BLaER1 (cell line): ENCODE measurements around the gene CALML6.
"Not testable (repeated sequence)": the region's sequence is repeated elsewhere in the genome, so short reads cannot be mapped to it uniquely, and the experiment has no call there.

Experiments used
- H3K27ac ChIP-seq: shearing (Covaris generic); formaldehyde crosslinking; 2 replicates; pipeline ENCODE4 v1.8.1; 2022
- H3K27me3 ChIP-seq: shearing (Covaris generic); formaldehyde crosslinking; 2 replicates; pipeline ENCODE4 v1.8.1; 2022
- H3K36me3 ChIP-seq: shearing (Covaris generic); formaldehyde crosslinking; 2 replicates; pipeline ENCODE4 v1.8.1; 2022
- H3K4me1 ChIP-seq: shearing (Covaris generic); formaldehyde crosslinking; 2 replicates; pipeline ENCODE4 v1.8.1; 2022
- H3K4me2 ChIP-seq: shearing (Covaris generic); formaldehyde crosslinking; 2 replicates; pipeline ENCODE4 v1.8.1; 2022
- H3K4me3 ChIP-seq: shearing (Covaris generic); formaldehyde crosslinking; 2 replicates; pipeline ENCODE4 v1.8.1; 2022
- H3K9ac ChIP-seq: shearing (Covaris generic); formaldehyde crosslinking; 2 replicates; pipeline ENCODE4 v1.8.1; 2022
- H3K9me3 ChIP-seq: shearing (Covaris generic); formaldehyde crosslinking; 2 replicates; pipeline ENCODE4 v1.8.1; 2022
- H4K20me1 ChIP-seq: shearing (Covaris generic); formaldehyde crosslinking; 2 replicates; pipeline ENCODE4 v1.8.1; 2022
- Cebpa-rat ChIP-seq: shearing (Covaris generic); IDR thresholded peaks from 2 replicates; pipeline ENCODE4 v1.8.1; 2022

The CALML6 gene

GRCh38 chr1:1929102-1929638 lies 14.1 kb downstream of the CALML6 start:
- no peak overlapping the region for H3K27ac ChIP-seq
- no peak overlapping the region for H3K9ac ChIP-seq
- H3K9me3 ChIP-seq, result peaks cover 9% of the 10 kb centered on the region
- TF ChIP-seq Cebpa-rat, result no peak
- H3K4me3 ChIP-seq, result no peak overlapping the region
- no peaks in the 10 kb centered on the region for H4K20me1 ChIP-seq
- H3K4me1 ChIP-seq, result peaks cover 63% of the 10 kb centered on the region
- H3K27me3 ChIP-seq, result no peaks in the 10 kb centered on the region; the same call in 1 of the 2 replicates
- peak overlapping the region; percentile 89 for H3K4me2 ChIP-seq
- no peaks in the 10 kb centered on the region for H3K36me3 ChIP-seq

GRCh38 chr1:1929639-1930545 lies 14.8 kb downstream of the CALML6 start:
- peaks cover 16% of the 10 kb centered on the region for H3K9me3 ChIP-seq
- no peaks in the 10 kb centered on the region; the same call in 1 of the 2 replicates for H3K27me3 ChIP-seq
- H4K20me1 ChIP-seq, result no peaks in the 10 kb centered on the region
- no peak overlapping the region for H3K4me3 ChIP-seq
- H3K4me2 ChIP-seq, result peak overlapping the region; percentile 48
- no peak overlapping the region for H3K27ac ChIP-seq
- H3K9ac ChIP-seq, result no peak overlapping the region
- no peak for TF ChIP-seq Cebpa-rat
- peaks cover 56% of the 10 kb centered on the region for H3K4me1 ChIP-seq
- no peaks in the 10 kb centered on the region for H3K36me3 ChIP-seq

DNA sequence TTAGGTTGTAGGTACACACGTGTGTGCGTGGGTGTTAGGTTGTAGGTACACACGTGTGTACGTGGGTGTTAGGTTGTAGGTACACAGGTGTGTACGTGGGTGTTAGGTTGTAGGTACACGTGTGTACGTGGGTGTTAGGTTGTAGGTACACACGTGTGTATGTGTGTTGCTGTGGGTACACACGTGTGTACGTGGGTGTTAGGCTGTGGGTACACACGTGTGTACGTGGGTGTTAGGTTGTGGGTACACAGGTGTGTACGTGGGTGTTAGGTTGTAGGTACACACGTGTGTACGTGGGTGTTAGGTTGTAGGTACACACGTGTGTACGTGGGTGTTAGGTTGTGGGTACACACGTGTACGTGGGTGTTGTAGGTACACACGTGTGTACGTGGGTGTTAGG lies 19.8 kb downstream of the CALML6 start:
- peaks cover 20% of the 10 kb centered on the region for H3K9me3 ChIP-seq
- H4K20me1 ChIP-seq, H3K27me3 ChIP-seq: not testable (repeated sequence)

DNA sequence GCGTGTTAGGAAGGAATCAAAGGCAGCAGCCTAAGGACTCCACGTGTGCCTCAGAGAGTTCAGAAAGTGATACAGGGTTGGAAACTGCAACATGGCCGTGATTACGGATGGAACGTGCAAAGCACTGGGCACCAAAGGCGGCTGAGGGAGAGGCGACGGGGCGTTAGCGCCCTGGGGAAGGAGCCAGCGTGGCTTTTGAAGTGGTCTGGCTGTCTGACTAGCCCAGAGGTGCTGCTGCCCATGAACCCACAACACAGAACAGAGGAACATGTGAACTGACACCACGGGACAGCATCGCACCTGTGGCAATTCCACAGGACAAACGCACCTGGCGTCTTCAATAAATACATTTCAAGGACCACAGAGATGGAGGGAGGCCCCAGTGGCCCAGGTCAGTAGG lies 22.0 kb downstream of the CALML6 start:
- Histone ChIP-seq H3K36me3 (no peaks in the 10 kb centered on the region), H4K20me1 (no peaks in the 10 kb centered on the region), H3K9me3 (peaks cover 20% of the 10 kb centered on the region), H3K27ac (no peak overlapping the region), H3K4me1 (peaks cover 51% of the 10 kb centered on the region), H3K9ac (no peak overlapping the region), H3K4me2 (peak overlapping the region; percentile 79), H3K4me3 (no peak overlapping the region), H3K27me3 (peaks cover 9% of the 10 kb centered on the region)
- TF ChIP-seq Cebpa-rat, result no peak

More for the DNA sequence above, 19.8 kb downstream of the CALML6 start:
- not testable (repeated sequence) for H3K4me2 ChIP-seq, H3K36me3 ChIP-seq, H3K27ac ChIP-seq, H3K9ac ChIP-seq, H3K4me3 ChIP-seq
- peaks cover 38% of the 10 kb centered on the region for H3K4me1 ChIP-seq

DNA sequence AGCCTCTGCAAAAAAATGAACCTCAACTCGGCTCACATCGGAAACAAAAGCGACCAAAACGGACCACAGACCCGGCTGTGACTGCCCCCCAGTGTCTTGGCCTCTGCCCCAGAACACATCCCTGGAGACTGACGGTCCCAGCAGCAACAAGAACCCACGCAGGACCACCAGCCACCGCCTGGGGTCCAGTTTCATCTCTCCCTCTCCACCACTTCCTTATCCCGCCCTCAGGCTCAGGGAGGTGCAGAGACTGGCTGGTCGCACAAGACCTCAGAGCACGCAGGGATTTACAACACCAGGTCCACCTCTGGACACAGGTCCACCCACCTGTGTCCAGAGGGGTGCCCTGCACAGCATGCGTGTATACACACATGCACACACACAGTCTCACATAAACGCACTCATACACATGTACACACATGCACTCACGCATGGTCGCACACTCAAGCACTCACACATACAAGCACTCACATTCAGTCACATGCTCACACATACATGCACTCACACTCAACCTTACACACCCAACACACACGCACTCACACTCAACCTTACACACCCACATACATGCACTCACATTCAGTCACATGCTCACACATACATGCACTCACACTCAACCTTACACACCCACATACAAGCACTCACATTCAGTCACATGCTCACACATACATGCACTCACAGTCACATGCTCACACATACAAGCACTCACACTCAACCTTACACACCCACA lies 22.7 kb downstream of the CALML6 start:
- H3K4me1 ChIP-seq, result peaks cover 58% of the 10 kb centered on the region
- H3K9ac ChIP-seq, result no peak overlapping the region
- H3K4me3 ChIP-seq, result no peak overlapping the region
- H4K20me1 ChIP-seq, result no peaks in the 10 kb centered on the region
- no peak for TF ChIP-seq Cebpa-rat
- H3K27ac ChIP-seq, result no peak overlapping the region
- peak overlapping the region; percentile 79 for H3K4me2 ChIP-seq
- peaks cover 9% of the 10 kb centered on the region for H3K27me3 ChIP-seq
- H3K9me3 ChIP-seq, result peaks cover 20% of the 10 kb centered on the region
- no peaks in the 10 kb centered on the region for H3K36me3 ChIP-seq

GRCh38 chr1:1938276-1938573 lies 23.2 kb downstream of the CALML6 start:
- H3K9ac ChIP-seq, result no peak overlapping the region
- no peak overlapping the region for H3K27ac ChIP-seq
- H3K4me2 ChIP-seq, result no peak overlapping the region
- no peaks in the 10 kb centered on the region for H4K20me1 ChIP-seq
- H3K4me1 ChIP-seq, result peaks cover 63% of the 10 kb centered on the region
- no peak overlapping the region for H3K4me3 ChIP-seq
- peaks cover 9% of the 10 kb centered on the region for H3K27me3 ChIP-seq
- no peaks in the 10 kb centered on the region for H3K36me3 ChIP-seq
- H3K9me3 ChIP-seq, result peaks cover 20% of the 10 kb centered on the region
- no peak for TF ChIP-seq Cebpa-rat

GRCh38 chr1:1938613-1939295 lies 23.7 kb downstream of the CALML6 start:
- Histone ChIP-seq H3K4me2 (peak overlapping the region; percentile 34; the same call in 1 of the 2 replicates), H3K27ac (no peak overlapping the region), H3K9ac (no peak overlapping the region), H4K20me1 (no peaks in the 10 kb centered on the region), H3K4me1 (peaks cover 68% of the 10 kb centered on the region), H3K27me3 (peaks cover 9% of the 10 kb centered on the region), H3K4me3 (no peak overlapping the region), H3K36me3 (no peaks in the 10 kb centered on the region), H3K9me3 (peaks cover 15% of the 10 kb centered on the region)
- TF ChIP-seq Cebpa-rat, result no peak

GRCh38 chr1:1939296-1940122 lies 24.4 kb downstream of the CALML6 start:
- Histone ChIP-seq H3K4me3 (no peak overlapping the region), H3K36me3 (no peaks in the 10 kb centered on the region), H3K9me3 (peaks cover 8% of the 10 kb centered on the region), H3K4me1 (peaks cover 76% of the 10 kb centered on the region), H3K4me2 (peak overlapping the region; percentile 34; the same call in 1 of the 2 replicates), H3K27me3 (peaks cover 9% of the 10 kb centered on the region), H3K27ac (no peak overlapping the region; the same call in 1 of the 2 replicates), H4K20me1 (no peaks in the 10 kb centered on the region), H3K9ac (no peak overlapping the region)
- no peak for TF ChIP-seq Cebpa-rat

DNA sequence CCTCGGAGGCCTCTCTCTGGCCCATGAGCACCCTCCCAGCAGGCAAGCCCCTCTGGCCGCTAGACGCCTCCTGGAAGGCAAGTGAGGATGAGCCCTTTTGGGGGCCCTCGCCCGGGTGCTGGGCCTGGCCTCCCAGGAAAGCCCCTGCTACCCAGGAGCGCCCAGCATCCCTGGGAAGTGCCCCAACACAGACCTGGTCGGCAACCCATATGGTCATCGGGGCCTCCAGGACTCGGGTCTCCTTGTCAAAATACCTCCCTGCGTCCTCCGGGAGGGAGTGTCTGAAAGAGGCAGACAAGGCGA lies 25.0 kb downstream of the CALML6 start:
- Histone ChIP-seq H3K4me2 (peak overlapping the region; percentile 34; the same call in 1 of the 2 replicates), H3K36me3 (no peaks in the 10 kb centered on the region), H3K9me3 (peaks cover 2% of the 10 kb centered on the region; the same call in 1 of the 2 replicates), H3K9ac (no peak overlapping the region), H4K20me1 (no peaks in the 10 kb centered on the region), H3K27ac (no peak overlapping the region), H3K4me1 (peaks cover 81% of the 10 kb centered on the region), H3K27me3 (peaks cover 9% of the 10 kb centered on the region), H3K4me3 (no peak overlapping the region)
- no peak for TF ChIP-seq Cebpa-rat
